Measurements from ENCODE around the gene LRRC2.
"Not testable (repeated sequence)": the region's sequence is repeated elsewhere in the genome, so short reads cannot be mapped to it uniquely, and the experiment has no call there.

LRRC2 gene

GRCh38 chr3:46498916-46499519 is 67.1 kb downstream of the LRRC2 start:
- no peak overlapping the region for H3K4me3 ChIP-seq (ENCODE audit: low read depth in 1 of 2, low read length in 1 of 2)
- no peaks in the 10 kb centered on the region for H3K36me3 ChIP-seq
- no peak overlapping the region for H3K27ac ChIP-seq
- no peaks in the 10 kb centered on the region for H3K4me1 ChIP-seq (ENCODE audit: control insufficient read depth in 1 of 2, insufficient read depth in 1 of 2, low read depth in 1 of 2, low read length in 1 of 2)
- no peaks in the 10 kb centered on the region for H3K9me3 ChIP-seq
- TF ChIP-seq, protein P1, sequence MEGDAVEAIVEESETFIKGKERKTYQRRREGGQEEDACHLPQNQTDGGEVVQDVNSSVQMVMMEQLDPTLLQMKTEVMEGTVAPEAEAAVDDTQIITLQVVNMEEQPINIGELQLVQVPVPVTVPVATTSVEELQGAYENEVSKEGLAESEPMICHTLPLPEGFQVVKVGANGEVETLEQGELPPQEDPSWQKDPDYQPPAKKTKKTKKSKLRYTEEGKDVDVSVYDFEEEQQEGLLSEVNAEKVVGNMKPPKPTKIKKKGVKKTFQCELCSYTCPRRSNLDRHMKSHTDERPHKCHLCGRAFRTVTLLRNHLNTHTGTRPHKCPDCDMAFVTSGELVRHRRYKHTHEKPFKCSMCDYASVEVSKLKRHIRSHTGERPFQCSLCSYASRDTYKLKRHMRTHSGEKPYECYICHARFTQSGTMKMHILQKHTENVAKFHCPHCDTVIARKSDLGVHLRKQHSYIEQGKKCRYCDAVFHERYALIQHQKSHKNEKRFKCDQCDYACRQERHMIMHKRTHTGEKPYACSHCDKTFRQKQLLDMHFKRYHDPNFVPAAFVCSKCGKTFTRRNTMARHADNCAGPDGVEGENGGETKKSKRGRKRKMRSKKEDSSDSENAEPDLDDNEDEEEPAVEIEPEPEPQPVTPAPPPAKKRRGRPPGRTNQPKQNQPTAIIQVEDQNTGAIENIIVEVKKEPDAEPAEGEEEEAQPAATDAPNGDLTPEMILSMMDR (IDR thresholded peaks at IDR 0.05): no peak
- no peaks in the 10 kb centered on the region for H3K27me3 ChIP-seq

DNA sequence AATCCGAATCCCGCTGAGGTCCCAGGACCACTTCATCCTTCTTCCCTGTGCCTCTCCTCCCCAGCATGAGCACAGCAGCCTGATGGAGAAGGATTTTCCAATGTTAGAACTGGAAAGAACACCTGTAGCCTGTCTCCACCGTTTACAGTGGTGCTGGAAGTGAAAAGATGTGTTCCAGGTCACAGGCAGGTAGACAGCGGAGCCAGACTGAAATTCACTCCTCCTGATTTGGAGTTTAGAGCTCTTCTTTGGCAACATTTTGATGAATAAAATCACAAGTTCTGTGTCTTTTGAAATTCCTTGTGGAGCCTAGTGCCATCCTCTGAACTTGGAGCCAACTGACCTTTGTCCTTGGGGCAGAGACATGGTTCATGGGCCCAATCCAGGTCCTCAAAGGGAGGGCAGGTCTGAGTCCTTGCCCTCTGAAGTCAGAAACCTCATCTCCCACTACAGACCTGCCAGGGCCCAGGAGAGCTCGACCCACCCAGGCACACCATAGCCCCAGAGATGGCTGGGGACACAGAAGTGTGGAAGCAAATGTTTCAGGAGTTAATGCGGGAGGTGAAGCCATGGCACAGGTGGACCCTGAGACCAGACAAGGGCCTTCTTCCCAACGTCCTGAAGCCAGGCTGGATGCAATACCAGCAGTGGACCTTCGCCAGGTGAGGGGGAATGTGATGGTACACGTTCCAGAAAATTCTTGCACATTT is 68.4 kb downstream of the LRRC2 start, which contains the start of gene RTP3:
RTP3 (plus strand) TSS at position 421 of the 710 bp plus-strand sequence; CDS start at position 508, 87 bp downstream.
- Histone ChIP-seq H3K4me3 (ENCODE audit: low read depth in 1 of 2, low read length in 1 of 2) (no peak within 1 kb of the TSS), H3K36me3 (no peaks in the 10 kb centered on the region), H3K27me3 (no peaks in the 10 kb centered on the region), H3K4me1 (ENCODE audit: control insufficient read depth in 1 of 2, insufficient read depth in 1 of 2, low read depth in 1 of 2, low read length in 1 of 2) (no peaks in the 10 kb centered on the region), H3K27ac (no peak within 1 kb of the TSS), H3K9me3 (no peaks in the 10 kb centered on the region)
- TF ChIP-seq, protein P1 (IDR thresholded peaks at IDR 0.05): no peak

DNA sequence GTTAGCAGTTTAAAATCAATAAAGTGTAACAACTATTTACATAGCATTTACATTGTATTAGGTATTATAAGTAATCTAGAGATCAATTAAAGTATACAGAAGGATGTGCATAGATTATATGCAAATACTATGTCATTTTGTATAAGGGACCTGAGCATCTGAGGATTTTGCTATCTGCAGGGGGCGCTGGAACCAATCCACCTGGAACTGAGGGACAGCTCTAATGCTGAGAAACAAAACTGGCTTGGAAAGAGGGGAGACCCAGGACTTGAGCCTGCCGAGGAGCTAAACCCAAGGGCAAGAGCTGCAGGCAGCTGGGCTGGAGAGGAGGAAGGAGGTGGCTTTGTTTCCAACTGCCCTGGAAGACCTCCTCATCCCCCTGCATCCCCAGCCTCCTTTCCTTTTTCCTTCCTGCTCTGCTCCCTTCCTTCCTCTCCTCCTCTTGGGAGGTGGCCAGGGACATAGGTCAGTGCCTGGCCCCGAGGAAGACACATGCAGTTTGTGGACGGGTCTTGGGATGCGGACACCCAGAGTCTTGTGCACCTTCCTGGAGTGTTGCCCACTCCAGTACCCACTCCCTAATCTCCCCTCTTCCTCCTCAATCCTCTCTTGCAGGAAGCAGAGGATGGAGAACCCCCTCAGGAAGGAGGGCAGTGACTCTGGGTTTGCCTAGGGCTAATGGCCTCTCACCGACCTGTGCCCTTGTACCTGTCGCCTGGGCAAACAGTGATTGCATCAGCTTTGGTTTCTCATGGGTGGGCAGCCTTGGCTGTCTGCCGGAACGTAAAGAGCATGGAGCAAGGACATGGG is 69.2 kb downstream of the LRRC2 start:
- TF ChIP-seq, protein P1 (IDR thresholded peaks at IDR 0.05): no peak
- H3K36me3 ChIP-seq: no peaks in the 10 kb centered on the region
- H3K27ac ChIP-seq: no peak overlapping the region
- H3K9me3 ChIP-seq: no peaks in the 10 kb centered on the region
- H3K4me1 ChIP-seq (ENCODE audit: control insufficient read depth in 1 of 2, insufficient read depth in 1 of 2, low read depth in 1 of 2, low read length in 1 of 2): no peaks in the 10 kb centered on the region
- H3K27me3 ChIP-seq: no peaks in the 10 kb centered on the region
- no peak overlapping the region for H3K4me3 ChIP-seq (ENCODE audit: low read depth in 1 of 2, low read length in 1 of 2)

- Histone ChIP-seq H3K36me3 (no peaks in the 10 kb centered on the region), H3K27ac (no peak overlapping the region), H3K27me3 (no peaks in the 10 kb centered on the region), H3K4me3 (ENCODE audit: low read depth in 1 of 2, low read length in 1 of 2) (no peak overlapping the region), H3K9me3 (no peaks in the 10 kb centered on the region), H3K4me1 (ENCODE audit: control insufficient read depth in 1 of 2, insufficient read depth in 1 of 2, low read depth in 1 of 2, low read length in 1 of 2) (no peaks in the 10 kb centered on the region)
- TF ChIP-seq, protein P1 (IDR thresholded peaks at IDR 0.05): no peak
Measured at GRCh38 chr3:46495901-46496456, 70.1 kb downstream of the LRRC2 start.

GRCh38 chr3:46494491-46494890 is 71.6 kb downstream of the LRRC2 start:
- H3K27ac ChIP-seq; H3K27me3 ChIP-seq; H3K4me3 ChIP-seq (ENCODE audit: low read depth in 1 of 2, low read length in 1 of 2); H3K36me3 ChIP-seq; H3K4me1 ChIP-seq (ENCODE audit: control insufficient read depth in 1 of 2, insufficient read depth in 1 of 2, low read depth in 1 of 2, low read length in 1 of 2); H3K9me3 ChIP-seq: not testable (repeated sequence)
